HG03354 (cell line): ENCODE results near the gene ANXA11.

Experiments
- ATAC-seq: cut with Tn5 transposase; IDR thresholded peaks from one replicate; pipeline ENCODE4 v1.9.1; 2021; ENCODE audit warnings: mild to moderate bottlenecking; ENCODE audit not compliant: unreplicated experiment, poor library complexity, severe bottlenecking

Gene ANXA11

DNA sequence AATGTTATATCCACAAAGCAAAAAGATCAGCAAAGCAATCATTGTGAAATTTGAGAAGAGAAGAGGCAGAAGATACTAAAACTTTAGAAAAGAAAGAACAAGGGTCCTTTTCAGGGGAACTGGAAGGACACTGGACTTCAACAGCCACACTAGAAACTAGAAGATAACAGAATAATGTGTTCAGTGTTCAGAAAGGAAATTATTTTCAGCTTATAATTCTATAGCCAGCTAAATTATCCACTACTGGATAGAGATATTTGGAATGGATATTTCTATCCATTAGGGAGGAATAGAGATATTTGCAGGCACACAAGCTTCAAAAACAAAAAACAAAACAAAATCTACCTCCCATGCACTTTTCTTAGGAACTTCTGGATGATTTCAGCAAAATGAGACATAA lies 12.8 kb downstream of the ANXA11 start:
- ATAC-seq: no peak

DNA sequence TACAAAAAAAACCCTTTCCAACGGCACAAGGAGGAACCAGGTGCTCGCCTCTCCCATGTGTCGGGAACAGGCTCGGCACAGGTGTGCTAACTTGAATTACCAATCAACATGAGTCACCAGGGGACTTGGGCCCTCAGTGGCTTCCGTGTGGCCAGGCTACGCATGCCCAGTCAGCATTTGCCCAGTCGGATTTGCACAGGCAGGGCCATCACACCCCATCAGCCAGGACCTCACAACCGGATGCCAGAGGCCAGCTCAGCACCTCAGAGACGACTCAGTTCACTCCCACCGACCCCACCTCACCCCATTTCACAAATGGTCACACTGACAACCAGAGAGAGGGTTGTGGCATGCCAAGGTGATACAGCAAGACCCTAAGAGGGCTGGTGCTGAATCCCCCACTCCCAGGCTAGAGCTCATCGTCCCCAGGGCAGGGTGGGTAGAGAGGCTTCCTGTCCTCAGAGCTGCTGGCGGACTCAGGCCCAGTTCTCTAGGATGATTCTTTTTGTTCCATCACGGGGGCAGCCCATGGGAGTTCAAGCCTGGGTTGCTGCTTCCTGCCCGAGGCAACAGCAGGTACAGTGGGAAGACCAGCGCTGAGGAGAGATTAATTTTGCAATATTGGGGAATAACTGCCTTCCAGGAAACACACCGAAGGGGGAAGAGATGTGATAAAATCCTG lies 13.6 kb downstream of the ANXA11 start:
- no peak for ATAC-seq

DNA sequence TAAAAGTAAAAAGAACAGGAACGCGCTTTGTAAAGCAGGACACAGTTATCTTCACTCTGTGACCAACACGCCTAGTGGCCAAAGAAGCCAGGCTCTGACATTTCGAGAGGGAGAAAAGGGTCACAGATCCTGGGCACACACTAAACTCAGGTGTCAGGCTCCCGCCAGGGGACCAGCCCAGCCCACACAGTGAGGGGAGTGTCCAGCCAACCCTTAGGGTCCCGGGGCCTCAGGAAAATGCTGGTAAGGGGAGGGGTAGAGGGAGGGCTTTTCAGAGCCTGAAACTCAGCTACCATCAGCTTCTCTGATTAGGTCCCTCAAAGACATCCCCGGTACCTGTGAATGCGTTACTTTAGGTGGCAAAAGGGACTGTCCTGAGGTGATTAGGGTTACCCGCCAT lies 16.6 kb downstream of the ANXA11 start:
- no peak for ATAC-seq

DNA sequence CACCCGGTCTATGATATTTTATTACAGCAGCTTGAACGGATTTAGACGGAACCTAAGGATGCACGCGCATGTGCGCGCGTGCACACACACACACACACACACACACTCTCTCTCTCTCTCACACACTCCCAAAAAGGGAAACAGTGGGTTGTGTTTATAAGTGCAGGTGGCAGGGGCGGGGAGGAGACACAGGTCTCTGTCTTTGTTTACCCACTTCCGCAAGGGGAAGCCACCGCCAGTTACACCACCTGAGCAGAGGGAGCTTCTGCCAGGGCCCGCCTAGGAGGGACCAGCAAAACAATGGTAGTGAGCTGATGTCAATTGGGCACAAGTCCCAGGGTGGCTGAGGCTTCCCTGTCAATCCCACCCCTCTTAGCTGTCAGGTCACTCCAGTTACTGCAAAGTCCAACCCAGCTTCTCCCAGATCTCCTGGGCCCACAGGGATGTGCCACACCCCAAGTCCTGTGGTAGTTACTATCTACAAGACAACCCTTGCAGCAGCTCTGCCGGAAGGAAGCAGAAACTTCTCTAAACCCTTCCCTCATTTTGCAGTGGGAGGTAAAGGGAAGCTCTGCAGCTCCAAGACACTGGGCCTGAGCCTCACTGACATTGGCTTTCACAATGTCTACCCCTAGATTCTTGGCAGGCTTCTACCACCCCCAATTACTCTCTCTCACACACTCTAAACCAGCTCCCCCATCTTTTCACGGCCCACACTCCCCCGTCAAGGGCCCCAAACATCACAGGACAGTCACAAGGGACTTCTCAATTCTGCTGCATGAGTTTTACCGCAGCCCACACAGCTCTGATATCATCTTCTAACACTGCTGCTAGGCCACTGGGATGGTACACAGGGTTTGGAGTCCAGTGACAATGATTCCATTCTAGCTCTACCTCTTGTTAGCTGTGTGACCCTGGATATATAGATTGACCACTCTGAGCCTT lies 17.6 kb downstream of the ANXA11 start:
- peak; percentile 88 for ATAC-seq

DNA sequence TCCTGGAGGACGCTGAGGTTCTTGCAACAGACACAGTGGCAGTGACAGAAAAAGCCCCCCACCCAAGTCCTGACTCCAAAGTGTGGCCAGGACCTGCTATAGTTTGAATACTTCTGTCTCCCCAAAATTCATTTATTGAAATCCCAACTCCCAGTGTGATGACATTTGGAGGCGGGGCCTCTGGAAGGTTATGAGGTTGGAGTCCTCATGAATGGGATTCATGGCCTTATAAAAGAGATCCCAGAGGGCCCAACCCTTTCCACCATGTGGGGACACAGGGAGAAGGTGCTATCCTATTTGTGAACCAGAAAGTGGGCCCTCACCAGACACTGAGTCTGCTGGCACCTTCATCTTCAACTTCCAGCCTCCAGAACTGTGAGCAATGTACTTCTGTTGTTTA lies 18.3 kb downstream of the ANXA11 start:
- ATAC-seq: no peak

DNA sequence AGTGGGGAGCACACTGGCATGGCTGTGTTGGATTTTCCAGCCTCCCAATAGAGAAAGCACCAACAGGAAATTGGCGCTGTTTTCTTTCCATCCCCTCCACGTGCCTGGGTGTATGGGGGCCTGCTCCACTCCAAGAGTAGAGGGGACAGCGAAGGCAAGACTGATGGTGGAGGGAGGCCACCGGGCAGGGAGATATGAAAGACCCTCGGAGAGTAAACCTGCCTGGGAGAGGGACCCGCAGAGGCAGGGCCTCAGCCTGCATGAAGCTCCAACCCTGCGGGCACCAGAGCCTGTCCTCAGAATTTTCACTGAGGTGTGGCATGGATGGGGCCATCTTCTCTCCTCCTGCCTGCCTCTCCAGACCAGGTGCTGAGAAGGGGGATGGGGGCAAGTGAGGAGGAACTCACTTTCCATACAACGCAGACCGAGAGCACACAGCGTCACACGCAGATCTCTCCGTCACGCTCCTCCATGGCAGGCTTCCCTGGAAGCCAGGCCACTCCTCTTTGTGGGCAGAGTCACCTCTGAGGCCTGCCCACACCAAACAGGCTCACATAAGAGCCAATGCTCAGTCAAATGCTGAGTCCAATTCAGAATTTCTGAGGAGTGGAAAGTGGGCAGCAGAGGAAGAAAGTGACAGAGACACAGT lies 18.8 kb downstream of the ANXA11 start:
- no peak for ATAC-seq

DNA sequence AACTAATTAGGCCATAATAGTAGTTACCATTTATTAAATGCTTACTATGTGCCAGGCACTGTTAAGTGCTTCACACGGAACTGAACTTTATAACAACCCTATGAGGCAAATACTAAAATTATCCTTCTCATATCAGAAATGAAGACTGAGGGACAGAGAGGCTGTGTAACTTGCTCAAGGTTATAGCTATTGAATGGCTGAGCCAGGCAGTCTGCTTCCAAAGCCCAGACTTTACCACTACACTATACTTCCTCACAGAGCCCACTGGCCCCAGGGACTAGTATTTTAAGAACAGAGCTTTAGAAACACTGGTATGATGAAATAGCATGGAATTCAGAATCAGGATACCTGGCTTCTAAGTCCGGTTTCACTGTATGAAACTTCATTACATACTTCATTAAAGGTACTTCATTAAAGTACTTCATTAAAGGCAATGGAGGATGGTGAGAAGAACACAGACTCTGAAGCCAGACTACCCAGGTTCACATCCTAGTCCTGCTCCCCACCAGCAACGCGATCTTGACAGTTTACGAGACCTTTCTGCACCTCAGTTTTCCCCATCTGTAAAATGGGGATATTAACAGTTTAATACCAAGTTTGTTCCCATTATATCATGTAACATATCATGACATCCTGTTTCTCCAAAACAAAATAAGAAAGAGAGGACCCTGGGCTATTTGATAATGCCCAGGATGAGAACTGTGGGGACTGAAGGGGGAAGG lies 19.6 kb downstream of the ANXA11 start:
- no peak for ATAC-seq

DNA sequence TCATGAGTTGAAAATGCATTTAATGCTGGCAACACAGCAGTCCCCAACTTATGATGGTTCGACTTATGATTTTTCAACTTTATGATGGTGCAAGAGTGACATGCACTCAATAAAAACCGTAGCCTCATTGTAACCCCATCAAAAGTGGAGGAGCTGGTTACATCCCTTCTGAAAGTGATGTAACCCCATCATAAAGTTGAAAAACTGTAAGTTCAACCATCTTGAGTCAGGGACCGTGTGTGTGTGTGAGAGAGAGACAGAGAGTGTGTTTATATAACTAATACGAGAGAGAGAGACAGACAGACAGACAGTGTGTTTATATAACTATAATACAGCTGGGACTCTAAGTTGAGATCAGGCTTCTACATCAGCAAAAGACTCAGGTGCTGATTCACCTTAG lies 21.0 kb downstream of the ANXA11 start:
- no peak for ATAC-seq

DNA sequence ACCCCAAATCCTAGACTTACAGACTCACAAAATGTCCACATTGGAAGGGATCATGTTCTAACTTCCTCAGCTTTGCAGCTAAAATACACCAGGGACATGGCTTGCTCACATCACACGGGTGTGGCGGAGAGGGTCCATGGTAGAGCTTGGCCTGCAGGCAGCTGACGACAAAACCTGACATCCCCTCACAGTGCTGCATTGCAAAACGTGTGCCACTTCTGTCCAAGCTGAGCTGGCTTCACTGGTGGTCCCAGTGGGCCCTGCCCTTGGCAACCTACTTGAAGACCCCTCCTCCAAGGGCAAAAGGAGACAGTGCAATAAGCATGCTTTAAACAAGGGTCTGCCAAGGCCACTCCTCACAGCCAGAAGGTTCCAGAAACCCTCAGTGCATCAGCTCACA lies 21.9 kb downstream of the ANXA11 start:
- no peak for ATAC-seq

DNA sequence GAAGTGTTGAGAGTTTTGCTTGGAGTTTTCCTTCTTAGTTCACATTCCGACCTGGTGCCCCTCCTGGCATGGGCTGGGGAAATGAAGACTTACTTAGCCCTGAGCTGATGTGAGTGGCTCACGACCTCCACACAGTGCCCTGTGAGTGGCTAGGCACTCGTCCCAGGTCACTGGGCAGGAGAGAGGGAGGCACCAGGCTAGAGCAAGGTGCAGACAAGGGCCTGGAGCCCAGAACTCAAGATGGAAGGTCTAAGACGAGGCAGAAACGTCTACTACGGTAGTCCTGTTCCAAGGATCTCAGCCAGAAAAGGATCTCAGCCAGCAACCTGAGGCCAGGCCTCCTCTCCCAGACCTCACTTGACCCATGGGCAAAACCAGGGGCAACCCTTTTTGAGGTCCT lies 22.4 kb downstream of the ANXA11 start:
- ATAC-seq: no peak

DNA sequence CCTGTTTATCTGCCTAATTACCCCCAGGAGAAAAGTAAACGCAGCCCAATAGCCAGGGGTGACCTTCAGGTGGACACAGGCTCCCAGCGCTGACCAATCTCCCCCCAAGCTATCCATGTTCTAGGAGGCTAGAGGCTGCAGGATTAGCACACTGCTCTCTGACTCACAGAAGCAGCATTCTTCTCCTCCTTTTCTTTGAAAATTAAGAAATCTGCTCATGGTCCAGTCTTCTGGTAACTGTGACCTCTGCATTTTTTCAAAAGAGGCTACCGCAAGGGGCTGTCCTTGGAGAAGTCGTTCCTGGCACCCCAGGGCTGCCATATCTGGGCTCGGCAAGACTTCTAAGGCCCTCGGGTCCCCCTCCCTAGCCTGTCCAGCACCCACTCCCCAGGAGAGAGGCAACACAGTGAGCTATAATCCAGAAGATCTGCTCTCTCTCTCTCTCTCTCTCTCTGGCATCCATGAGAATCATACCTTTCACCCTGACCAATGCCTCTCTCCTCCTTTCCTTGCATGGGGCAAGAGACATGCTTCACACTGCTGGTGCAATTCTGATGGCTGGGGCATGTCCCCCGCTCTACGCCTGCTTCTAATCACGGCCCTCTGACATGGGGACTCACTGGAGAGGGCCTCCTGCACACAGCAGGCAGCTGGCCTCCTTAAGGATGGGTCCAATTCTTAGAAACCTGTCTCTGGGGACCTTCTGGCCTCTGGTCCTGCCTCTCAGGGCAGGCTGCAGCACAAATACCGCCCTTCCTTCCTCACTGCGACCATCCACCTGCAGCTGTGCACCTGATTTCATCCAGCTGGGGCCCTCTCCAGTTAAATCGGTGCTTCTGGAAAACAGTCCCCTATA lies 27.3 kb downstream of the ANXA11 start:
- no peak for ATAC-seq

DNA sequence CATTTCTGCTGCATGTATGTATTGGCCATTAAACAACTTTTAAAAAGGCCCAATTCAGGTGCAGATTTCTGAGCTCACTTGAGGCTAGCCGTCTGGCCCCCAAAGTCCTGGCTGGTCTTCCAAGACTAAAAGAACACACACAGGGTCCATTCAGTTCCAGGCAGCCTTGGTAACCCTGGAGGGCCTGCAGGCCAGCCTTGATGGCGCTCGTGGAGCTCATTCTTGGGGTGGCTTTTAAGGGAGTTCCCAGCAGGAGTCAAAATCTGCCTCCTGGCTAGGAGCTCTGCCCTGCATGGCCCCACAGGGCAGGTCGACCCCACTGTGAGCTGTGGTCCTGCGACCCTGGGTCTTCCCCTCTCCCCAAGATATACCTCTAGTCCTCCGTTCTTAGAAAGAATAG lies 28.8 kb downstream of the ANXA11 start:
- no peak for ATAC-seq

DNA sequence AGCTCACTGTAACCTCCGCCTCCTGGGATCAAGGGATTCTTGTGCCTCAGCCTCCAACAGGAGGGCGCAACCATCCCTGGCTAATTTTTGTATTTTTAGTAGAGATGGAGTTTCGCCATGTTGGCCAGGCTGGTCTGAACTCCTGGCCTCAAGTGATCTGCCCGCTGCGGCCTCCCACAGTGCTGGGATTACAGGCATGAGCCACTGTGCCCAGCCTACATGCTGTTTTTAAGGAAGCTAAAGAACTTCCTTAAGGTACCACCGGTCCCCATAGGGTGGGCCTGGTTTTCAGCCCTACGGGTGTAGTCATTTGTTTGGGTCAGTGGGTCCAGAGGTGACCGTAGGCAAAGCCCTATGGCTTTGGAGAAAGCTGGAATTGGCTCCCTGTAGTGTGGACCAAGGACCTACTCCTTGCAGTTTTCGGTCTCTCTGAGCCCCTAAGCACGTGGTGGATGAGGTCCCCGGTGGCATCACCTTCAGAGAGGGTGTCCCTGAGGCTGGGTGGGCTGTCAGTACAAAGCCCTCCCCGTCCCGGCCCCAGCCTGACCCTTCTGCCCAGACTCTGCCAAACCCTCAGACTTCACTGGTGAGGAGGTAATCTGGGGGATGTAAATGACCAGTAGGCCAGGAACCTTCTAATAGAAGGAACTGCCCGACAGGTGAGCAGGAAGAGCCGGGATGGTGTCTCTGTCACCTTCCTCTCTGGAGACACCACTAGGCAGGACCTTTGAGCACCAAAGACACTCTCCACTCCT lies 30.5 kb downstream of the ANXA11 start:
- no peak for ATAC-seq

DNA sequence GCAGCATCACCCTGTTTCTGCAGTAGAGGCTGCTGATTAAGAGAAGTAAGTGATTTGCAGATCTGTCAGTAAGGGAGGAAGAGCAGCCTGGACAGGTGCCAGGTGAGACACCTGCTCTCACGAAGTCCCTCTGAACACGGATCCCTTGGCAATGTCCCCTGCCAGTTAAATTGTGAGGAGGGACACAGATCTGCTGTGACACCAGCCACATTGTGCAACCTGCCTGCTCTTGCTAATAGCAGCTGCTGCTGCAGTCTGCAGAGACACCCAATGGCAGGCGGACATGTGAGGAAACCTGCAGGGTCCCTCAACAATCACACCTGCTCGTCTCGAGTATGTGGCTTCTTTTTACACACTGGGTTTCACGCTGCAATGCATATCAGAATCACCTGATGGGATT lies 31.9 kb downstream of the ANXA11 start:
- no peak for ATAC-seq

DNA sequence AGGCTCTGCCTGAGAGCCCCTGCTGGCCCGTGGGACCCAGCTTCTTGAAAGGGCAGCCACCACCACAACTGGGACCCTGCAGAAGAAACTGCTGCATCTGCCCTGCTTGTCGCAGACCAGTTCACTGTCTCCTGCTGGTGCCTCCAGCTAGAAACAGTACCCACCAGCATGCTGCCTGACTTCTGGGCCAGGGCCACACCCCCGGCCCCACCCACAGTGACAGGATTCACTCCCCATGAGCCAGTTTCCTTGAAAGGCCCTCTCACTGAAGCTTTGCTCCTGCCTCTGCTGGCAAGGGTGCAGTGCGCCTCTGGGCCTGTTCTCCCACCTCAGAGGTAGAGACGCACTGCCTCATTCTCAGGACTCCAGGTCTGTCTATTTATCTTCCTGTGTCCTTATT lies 32.4 kb downstream of the ANXA11 start:
- ATAC-seq: no peak

DNA sequence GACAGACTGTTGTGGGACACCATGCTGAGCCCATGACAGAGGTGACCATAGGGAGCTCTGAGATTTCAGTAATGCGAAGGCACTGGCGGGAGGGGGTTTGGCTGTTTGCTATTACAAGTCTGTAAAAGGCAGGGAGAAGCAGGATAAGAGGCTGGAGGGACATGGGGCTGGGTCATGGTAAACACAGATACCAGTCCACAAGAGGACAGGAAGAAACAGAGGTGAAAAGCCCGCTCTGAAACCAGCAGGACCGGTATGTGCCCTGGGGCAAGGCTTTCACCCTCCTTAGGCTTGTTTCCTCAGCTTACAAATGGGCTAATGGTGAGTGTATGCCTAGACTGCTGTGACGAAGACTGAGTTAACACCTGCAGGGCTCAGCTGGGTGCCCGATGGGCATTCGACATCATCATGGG lies 34.1 kb downstream of the ANXA11 start:
- ATAC-seq: no peak

DNA sequence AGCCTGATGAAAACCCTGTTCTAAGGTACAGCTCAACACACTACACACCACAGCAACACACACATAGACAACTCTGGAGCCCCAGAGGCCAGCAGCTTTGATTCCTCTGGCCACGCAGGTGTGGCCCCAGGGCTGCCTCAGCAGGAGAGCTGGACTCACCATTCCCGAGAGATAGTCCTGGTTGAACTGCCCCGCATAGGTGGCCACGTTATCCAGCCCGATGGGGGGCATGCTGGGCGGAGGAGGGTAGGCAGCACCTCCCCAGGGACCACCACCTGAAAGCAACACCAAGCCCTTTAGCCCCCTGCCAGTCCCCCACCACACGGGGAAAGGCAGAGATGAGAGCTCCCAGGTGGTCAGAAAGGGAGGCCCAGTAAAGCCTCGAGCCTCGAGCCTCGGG lies 34.7 kb downstream of the ANXA11 start:
- no peak for ATAC-seq

DNA sequence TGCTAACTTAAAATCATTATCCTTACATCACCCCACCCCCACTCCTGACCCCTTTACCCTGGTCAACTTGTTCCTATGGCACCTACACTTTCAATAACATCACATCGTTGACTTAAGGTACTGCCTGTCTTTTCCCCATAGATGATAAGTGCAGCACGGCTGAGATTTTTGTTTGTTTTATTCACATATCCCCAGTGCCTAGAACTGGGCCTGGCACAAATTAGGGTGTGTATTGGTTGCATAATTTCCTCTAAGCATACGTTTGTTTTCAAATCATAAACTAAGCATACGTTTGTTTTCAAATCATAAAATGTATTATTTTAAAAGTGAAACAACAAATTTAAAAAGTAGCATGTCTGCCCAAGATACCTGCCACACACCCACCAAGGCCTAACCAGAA lies 35.3 kb downstream of the ANXA11 start:
- ATAC-seq: no peak
